Activated CD8-positive, alpha-beta T cell treated with anti-CD3 and anti-CD28 coated beads for 36 hours (primary cell): Measurements from ENCODE around the gene FUBP3. TPM values are rescaled to one million over a fixed set of nuclear protein-coding genes. Genes with fewer than 3 reads are reported as not detected.

Experiments used
- ATAC-seq: fragments of 200-7000 bp; cut with Tn5 transposase; one replicate; pipeline ENCODE4 v1.10.0; 2021; ENCODE audit warnings: mild to moderate bottlenecking, moderate library complexity
- CTCF ChIA-PET: fragments of 350-600 bp; sonication (Branson Sonifier 250); formaldehyde crosslinking; loops from one replicate; lab custom pipeline; 2021; ENCODE audit warnings: antibody characterized with exemption; lab: Charles Lee
- POLR2A ChIA-PET: fragments of 350-600 bp; sonication (Branson Sonifier 250); formaldehyde crosslinking; loops from one replicate; lab custom pipeline; 2021; ENCODE audit warnings: antibody characterized with exemption; lab: Charles Lee
- DNase-seq: peaks from one replicate; pipeline ENCODE4 v3.0.0-alpha.2; 2020
- H3K27ac Mint-ChIP-seq: one replicate; pipeline ENCODE4 v1.8.0; 2021; ENCODE audit warnings: mild to moderate bottlenecking, mixed read lengths
- H3K27me3 Mint-ChIP-seq: one replicate; pipeline ENCODE4 v1.8.0; 2021; ENCODE audit warnings: mixed read lengths
- H3K36me3 Mint-ChIP-seq: one replicate; pipeline ENCODE4 v1.8.0; 2021; ENCODE audit warnings: low read depth, mixed read lengths
- H3K4me1 Mint-ChIP-seq: one replicate; pipeline ENCODE4 v1.8.0; 2021; ENCODE audit warnings: low read depth, mixed read lengths
- H3K4me3 Mint-ChIP-seq: one replicate; pipeline ENCODE4 v1.8.0; 2021; ENCODE audit warnings: mild to moderate bottlenecking, moderate library complexity, mixed read lengths
- H3K9me3 Mint-ChIP-seq: one replicate; pipeline ENCODE4 v1.8.0; 2021; ENCODE audit warnings: mixed read lengths
- intact Hi-C: fragments of 100-400 bp; cut with micrococcal nuclease; formaldehyde crosslinking; loops from one replicate; pipeline ENCODE4 v1.10.0; 2022
- microRNA-seq: library from miRNA; unstranded; fragments of <30 nt; microRNA quantifications from one replicate; pipeline ENCODE4 v1.2.0, GENCODE V29; 2022; ENCODE audit warnings: borderline microRNAs expressed, borderline replicate concordance
- total RNA-seq, 2 experiments: library from RNA; stranded (reverse); gene quantifications; one replicate each; pipeline ENCODE4 v1.2.3, GENCODE V29; 2021
- TF ChIP-seq, protein P1 (sequence below): fragments of 200-600 bp; IDR thresholded peaks from one replicate; pipeline ENCODE4 v1.8.0; 2022; ENCODE audit warnings: antibody characterized with exemption, mild to moderate bottlenecking

FUBP3 gene
- total RNA-seq, 2 experiments from 2014 or later, result 32.9 to 42.9 TPM

DNA sequence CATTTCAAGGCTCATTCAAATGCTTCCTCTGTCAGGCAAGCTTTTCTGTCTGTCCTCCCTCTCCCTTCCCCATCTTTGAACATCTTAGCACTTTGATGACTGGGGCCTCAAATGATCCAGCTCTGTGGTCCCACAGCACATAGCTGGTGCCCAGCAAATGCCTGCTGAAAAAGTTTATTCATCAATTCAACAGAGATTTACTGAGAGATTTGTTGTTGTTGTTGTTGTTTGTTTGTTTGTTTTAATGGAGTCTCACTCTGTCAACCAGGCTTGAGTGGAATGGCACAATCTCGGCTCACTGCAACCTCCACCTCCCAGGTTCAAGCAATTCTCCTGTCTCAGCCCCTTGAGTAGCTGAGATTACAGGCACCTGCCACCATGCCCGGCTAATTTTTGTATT, 108.2 kb downstream of the FUBP3 start:
- Mint-ChIP-seq H3K9me3 (peaks cover 7% of the 10 kb centered on the region), H3K27me3 (peaks cover 7% of the 10 kb centered on the region), H3K4me3 (no peak overlapping the region), H3K4me1 (peaks cover 2% of the 10 kb centered on the region), H3K36me3 (no peaks in the 10 kb centered on the region), H3K27ac (no peak overlapping the region)
- intact Hi-C loops, result no loop called here
- ChIA-PET POLR2A (no interaction called here), CTCF (no interaction called here)
- TF ChIP-seq, protein P1, sequence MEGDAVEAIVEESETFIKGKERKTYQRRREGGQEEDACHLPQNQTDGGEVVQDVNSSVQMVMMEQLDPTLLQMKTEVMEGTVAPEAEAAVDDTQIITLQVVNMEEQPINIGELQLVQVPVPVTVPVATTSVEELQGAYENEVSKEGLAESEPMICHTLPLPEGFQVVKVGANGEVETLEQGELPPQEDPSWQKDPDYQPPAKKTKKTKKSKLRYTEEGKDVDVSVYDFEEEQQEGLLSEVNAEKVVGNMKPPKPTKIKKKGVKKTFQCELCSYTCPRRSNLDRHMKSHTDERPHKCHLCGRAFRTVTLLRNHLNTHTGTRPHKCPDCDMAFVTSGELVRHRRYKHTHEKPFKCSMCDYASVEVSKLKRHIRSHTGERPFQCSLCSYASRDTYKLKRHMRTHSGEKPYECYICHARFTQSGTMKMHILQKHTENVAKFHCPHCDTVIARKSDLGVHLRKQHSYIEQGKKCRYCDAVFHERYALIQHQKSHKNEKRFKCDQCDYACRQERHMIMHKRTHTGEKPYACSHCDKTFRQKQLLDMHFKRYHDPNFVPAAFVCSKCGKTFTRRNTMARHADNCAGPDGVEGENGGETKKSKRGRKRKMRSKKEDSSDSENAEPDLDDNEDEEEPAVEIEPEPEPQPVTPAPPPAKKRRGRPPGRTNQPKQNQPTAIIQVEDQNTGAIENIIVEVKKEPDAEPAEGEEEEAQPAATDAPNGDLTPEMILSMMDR, result no peak
- DNase-seq, result no peak
- no peak for ATAC-seq

Small RNA genes lying within 50 kb of the gene (microRNA-seq; reads per million reads assigned to microRNA genes)
- not detected for gene MIR6856

Other genes starting within 250 kb of the FUBP3 start
- gene ASS1, start 134.6 kb upstream of the FUBP3 start, total RNA-seq, result 10 to 100 TPM in 1 of 2 experiments, 1 to 10 TPM in 1; 9.8 to 11.5 TPM
- under 1 TPM in 1 of 2 experiments, not detected in 1; 0.14 TPM for gene PRDM12, start 85.0 kb downstream of the FUBP3 start, total RNA-seq
- 10 to 100 TPM; 82.1 to 82.5 TPM for gene EXOSC2, start 114.2 kb downstream of the FUBP3 start, total RNA-seq